LNCAP (cell line): Measurements from ENCODE around the gene MARCHF10.

Experiments
- TF ChIP-seq, protein P1 (sequence below): fragments of 450-650 bp; IDR thresholded peaks from 2 replicates; pipeline ENCODE4 v1.5.1; 2017; ENCODE audit warnings: mild to moderate bottlenecking

Gene MARCHF10

GRCh38 chr17:62702746-62703260 lies 105.3 kb downstream of the MARCHF10 start:
- TF ChIP-seq, protein P1, sequence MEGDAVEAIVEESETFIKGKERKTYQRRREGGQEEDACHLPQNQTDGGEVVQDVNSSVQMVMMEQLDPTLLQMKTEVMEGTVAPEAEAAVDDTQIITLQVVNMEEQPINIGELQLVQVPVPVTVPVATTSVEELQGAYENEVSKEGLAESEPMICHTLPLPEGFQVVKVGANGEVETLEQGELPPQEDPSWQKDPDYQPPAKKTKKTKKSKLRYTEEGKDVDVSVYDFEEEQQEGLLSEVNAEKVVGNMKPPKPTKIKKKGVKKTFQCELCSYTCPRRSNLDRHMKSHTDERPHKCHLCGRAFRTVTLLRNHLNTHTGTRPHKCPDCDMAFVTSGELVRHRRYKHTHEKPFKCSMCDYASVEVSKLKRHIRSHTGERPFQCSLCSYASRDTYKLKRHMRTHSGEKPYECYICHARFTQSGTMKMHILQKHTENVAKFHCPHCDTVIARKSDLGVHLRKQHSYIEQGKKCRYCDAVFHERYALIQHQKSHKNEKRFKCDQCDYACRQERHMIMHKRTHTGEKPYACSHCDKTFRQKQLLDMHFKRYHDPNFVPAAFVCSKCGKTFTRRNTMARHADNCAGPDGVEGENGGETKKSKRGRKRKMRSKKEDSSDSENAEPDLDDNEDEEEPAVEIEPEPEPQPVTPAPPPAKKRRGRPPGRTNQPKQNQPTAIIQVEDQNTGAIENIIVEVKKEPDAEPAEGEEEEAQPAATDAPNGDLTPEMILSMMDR: no peak

DNA sequence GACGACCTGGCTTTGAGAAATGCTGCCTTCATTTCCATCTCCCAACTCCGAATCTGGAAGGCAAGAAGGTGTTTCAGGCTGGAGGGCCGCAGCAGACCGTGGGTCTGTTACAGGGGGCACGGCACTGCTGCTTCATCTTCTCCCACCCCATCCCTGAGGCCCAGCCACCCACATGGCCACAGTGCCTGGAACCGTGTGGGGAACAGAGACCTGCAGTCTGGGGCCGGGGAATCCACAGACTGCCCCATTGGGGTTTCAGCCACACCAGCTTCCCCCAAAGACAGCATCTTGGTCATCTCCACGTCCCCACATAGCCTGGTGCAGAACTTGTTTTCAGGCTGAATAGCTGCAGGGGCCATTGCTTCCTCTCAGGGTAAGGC lies 106.4 kb downstream of the MARCHF10 start:
- TF ChIP-seq, protein P1: no peak

GRCh38 chr17:62700964-62701705 lies 107.0 kb downstream of the MARCHF10 start:
- TF ChIP-seq, protein P1: no peak

- TF ChIP-seq, protein P1: no peak
Observed at GRCh38 chr17:62696726-62697490, 111.2 kb downstream of the MARCHF10 start.

DNA sequence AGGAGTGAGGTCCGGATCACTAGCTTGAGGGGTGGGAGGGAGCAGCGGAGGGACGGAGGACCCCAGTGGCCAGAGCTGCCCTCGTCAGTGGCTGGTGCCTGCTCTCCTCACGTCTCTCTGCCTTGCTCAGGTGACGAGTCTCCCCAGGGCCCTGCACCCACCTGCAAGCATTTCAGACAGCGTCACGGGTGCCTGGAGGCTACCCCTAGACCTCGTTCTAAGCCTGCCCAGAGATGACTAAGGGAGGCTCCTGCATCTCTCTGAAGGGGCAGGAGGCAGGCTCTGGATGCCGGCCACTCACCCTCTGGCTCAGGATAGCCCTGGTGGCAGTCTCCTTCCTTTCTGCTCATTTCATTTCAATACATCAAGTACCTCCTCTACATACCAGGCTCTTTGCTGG lies 111.9 kb downstream of the MARCHF10 start:
- TF ChIP-seq, protein P1: no peak

DNA sequence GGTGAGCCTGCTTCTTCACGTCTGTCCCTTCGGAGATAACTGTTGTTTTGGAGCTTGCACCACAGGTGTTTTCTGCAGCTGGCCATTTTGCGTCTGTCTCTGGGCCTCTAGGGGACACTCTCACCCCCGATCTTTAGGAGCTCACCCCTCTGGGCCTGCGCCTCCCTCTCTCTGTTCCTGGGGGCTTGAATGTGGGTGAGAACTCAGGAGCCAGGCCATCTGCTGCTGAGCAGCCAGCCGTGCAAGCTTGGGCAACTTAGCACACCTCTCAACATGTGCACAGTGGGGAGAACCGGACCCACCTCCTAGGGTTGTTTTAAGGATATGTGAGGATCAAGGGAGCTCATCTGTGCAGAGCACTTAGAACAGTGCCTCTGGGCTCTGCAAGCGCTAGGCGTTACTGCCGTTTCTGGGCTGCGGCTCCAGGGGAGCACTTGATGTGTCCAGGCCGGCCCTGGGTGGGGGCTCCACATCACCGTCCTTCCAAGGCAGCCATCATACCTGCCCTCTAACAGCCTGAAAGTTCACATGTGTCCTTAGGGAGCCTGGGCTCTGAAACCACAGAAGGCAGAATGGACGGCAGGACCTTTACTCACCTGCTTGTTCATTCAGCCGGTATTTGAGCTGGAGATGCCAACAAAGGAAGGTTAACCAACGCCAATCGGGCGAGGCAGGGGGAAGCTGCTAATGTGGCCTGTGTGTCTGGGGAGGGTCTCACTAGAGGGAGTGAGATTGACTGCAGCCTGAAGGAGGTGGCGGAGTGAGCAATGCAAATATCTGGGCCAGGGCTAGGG lies 114.3 kb downstream of the MARCHF10 start:
- TF ChIP-seq, protein P1: no peak

GRCh38 chr17:62692721-62693431 lies 115.2 kb downstream of the MARCHF10 start:
- TF ChIP-seq, protein P1: peak; percentile 47
